IMR-90 (cell line): ENCODE data around the gene ACVR1B. TPM values are rescaled to one million over a fixed set of nuclear protein-coding genes. Genes with fewer than 3 reads are reported as not detected.
A peak's percentile ranks its signal among the peaks of the same experiment; 100 is the strongest.

Source experiments
- ATAC-seq: fragments of 200-7000 bp; cut with Tn5 transposase; 2 replicates; pipeline ENCODE4 v1.9.1; 2020; ENCODE audit warnings: low read depth, mild to moderate bottlenecking, moderate library complexity
- BruUV-seq: library from RNA; stranded (reverse); fragments of 400-500 nt; replicated peaks from 2 replicates; lab custom pipeline; 2021; lab: Mats Ljungman, UMichigan
- CTCF ChIA-PET: fragments of 300-600 bp; formaldehyde crosslinking; extraction: SDS; loops from one replicate; lab custom pipeline; 2021; ENCODE audit warnings: antibody characterized with exemption; lab: Yijun Ruan, JAX
- POLR2A ChIA-PET: fragments of 300-600 bp; sonication (Branson Sonifier 250); formaldehyde crosslinking; loops from one replicate; lab custom pipeline; 2022; ENCODE audit warnings: antibody characterized with exemption; ENCODE audit not compliant: unreplicated experiment; lab: Charles Lee
- DNase-seq: peaks from one replicate; pipeline ENCODE4 v3.0.0; 2013
- H2AFZ ChIP-seq: replicated peaks from 2 replicates; pipeline ENCODE3; 2013; ENCODE audit warnings: low read length, mild to moderate bottlenecking; ENCODE audit not compliant: poor library complexity
- H2AK5ac ChIP-seq: 2 replicates; pipeline ENCODE4 v1.6.1; 2013; ENCODE audit warnings: low read depth, low read length, inconsistent platforms
- H2AK9ac ChIP-seq: replicated peaks from 2 replicates; pipeline ENCODE3; 2013; ENCODE audit warnings: mild to moderate bottlenecking, low read depth, low read length, moderate library complexity; ENCODE audit not compliant: poor library complexity
- H2BK120ac ChIP-seq: 2 replicates; pipeline ENCODE4 v1.6.1; 2013; ENCODE audit warnings: low read depth, low read length, inconsistent platforms
- H2BK15ac ChIP-seq: 3 replicates; pipeline ENCODE4 v1.6.1; 2013; ENCODE audit warnings: low read depth, low read length, inconsistent platforms
- H2BK20ac ChIP-seq: 2 replicates; pipeline ENCODE4 v1.6.1; 2013; ENCODE audit warnings: low read depth, mild to moderate bottlenecking, inconsistent platforms, low read length, moderate library complexity
- H2BK5ac ChIP-seq: 2 replicates; pipeline ENCODE4 v1.6.1; 2013; ENCODE audit warnings: mild to moderate bottlenecking, low read depth, low read length, inconsistent platforms; ENCODE audit not compliant: poor library complexity, severe bottlenecking
- H3K14ac ChIP-seq: replicated peaks from 2 replicates; pipeline ENCODE4 v1.6.1; 2013; ENCODE audit warnings: low read depth, low read length, inconsistent platforms
- H3K18ac ChIP-seq: 2 replicates; pipeline ENCODE4 v1.6.1; 2013; ENCODE audit warnings: low read depth, low read length, control low read depth
- H3K23ac ChIP-seq: 2 replicates; pipeline ENCODE4 v1.6.1; 2013; ENCODE audit warnings: low read depth, low read length, inconsistent platforms
- H3K27ac ChIP-seq: 2 replicates; pipeline ENCODE4 v1.5.1; 2013; ENCODE audit warnings: mild to moderate bottlenecking, control low read depth, low read length; ENCODE audit not compliant: insufficient read depth
- H3K27me3 ChIP-seq: 2 replicates; pipeline ENCODE4 v1.6.1; 2013; ENCODE audit warnings: low read length; ENCODE audit not compliant: control insufficient read depth, insufficient read depth
- H3K36me3 ChIP-seq: 2 replicates; pipeline ENCODE4 v1.6.1; 2013; ENCODE audit warnings: low read length, mixed read lengths; ENCODE audit not compliant: control insufficient read depth, insufficient read depth
- H3K4ac ChIP-seq: 2 replicates; pipeline ENCODE4 v1.6.1; 2013; ENCODE audit warnings: low read depth, low read length, inconsistent platforms
- H3K4me1 ChIP-seq: 2 replicates; pipeline ENCODE4 v1.6.1; 2013; ENCODE audit warnings: low read length, mixed read lengths; ENCODE audit not compliant: control insufficient read depth, insufficient read depth
- H3K4me2 ChIP-seq: 2 replicates; pipeline ENCODE4 v1.6.1; 2013; ENCODE audit warnings: low read depth, mild to moderate bottlenecking, control low read depth, low read length, moderate library complexity
- H3K4me3 ChIP-seq: 2 replicates; pipeline ENCODE4 v1.5.1; 2013; ENCODE audit warnings: low read depth, mild to moderate bottlenecking, control low read depth, low read length, moderate library complexity; ENCODE audit not compliant: insufficient read depth
- H3K56ac ChIP-seq: 2 replicates; pipeline ENCODE4 v1.6.1; 2013; ENCODE audit warnings: low read length, inconsistent platforms; ENCODE audit not compliant: insufficient read depth; ENCODE audit errors: extremely low read depth
- H3K79me1 ChIP-seq, 2 experiments: 2 replicates each; pipeline ENCODE4 v1.6.1; 2013; ENCODE audit warnings: low read length in 2 of 2, inconsistent platforms in 1 of 2, low read depth in 1 of 2
- H3K9ac ChIP-seq: 2 replicates; pipeline ENCODE4 v1.6.1; 2013; ENCODE audit warnings: low read depth, low read length, control low read depth
- H3K9me1 ChIP-seq: 2 replicates; pipeline ENCODE4 v1.6.1; 2013; ENCODE audit warnings: low read length, inconsistent platforms; ENCODE audit not compliant: insufficient read depth
- H3K9me3 ChIP-seq: 2 replicates; pipeline ENCODE4 v1.6.1; 2013; ENCODE audit warnings: low read length; ENCODE audit not compliant: control insufficient read depth, insufficient read depth
- H4K20me1 ChIP-seq: 2 replicates; pipeline ENCODE4 v1.6.1; 2013; ENCODE audit warnings: low read length, inconsistent platforms; ENCODE audit not compliant: insufficient read depth
- H4K5ac ChIP-seq: 2 replicates; pipeline ENCODE4 v1.6.1; 2013; ENCODE audit warnings: mild to moderate bottlenecking, low read depth, low read length, control low read depth
- H4K8ac ChIP-seq, 2 experiments: 2 replicates each; pipeline ENCODE4 v1.6.1; 2013; ENCODE audit warnings: low read depth in 2 of 2, low read length in 2 of 2, control low read depth in 1 of 2, inconsistent platforms in 1 of 2
- H4K91ac ChIP-seq: 2 replicates; pipeline ENCODE4 v1.6.1; 2013; ENCODE audit warnings: low read depth, low read length, inconsistent platforms; ENCODE audit not compliant: insufficient read depth
- CEBPB ChIP-seq: IDR thresholded peaks from 2 replicates; pipeline ENCODE4 v1.6.1; 2012; ENCODE audit warnings: low read depth, low read length, improper control_type of control experiment
- CHD1 ChIP-seq: IDR thresholded peaks from 2 replicates; pipeline ENCODE4 v1.6.1; 2012; ENCODE audit warnings: low read depth, low read length, improper control_type of control experiment
- ELK1 ChIP-seq: fragments of 150-350 bp; IDR thresholded peaks from 2 replicates; pipeline ENCODE4 v1.6.1; 2016; ENCODE audit warnings: low read depth, mild to moderate bottlenecking, low read length, moderate library complexity, borderline replicate concordance
- FOS ChIP-seq: fragments of 150-350 bp; IDR thresholded peaks from 2 replicates; pipeline ENCODE4 v1.6.1; 2016; ENCODE audit warnings: low read depth, low read length
- MAFK ChIP-seq: IDR thresholded peaks from 2 replicates; pipeline ENCODE4 v1.6.1; 2012; ENCODE audit warnings: low read depth, low read length, improper control_type of control experiment
- RCOR1 ChIP-seq: IDR thresholded peaks from 2 replicates; pipeline ENCODE4 v1.6.1; 2012; ENCODE audit warnings: mild to moderate bottlenecking, low read length, improper control_type of control experiment; ENCODE audit not compliant: insufficient replicate concordance
- WGBS, 2 experiments: methylation state at CpG; one replicate each; pipeline versions ENCODE4 v1.1.5 to v1.1.7; 2013; ENCODE audit warnings: missing lambda C conversion rate in 2 of 2; ENCODE audit not compliant: insufficient read length in 1 of 2; ENCODE audit errors: extremely low coverage in 2 of 2; 5-methylcytosine and 5-hydroxymethylcytosine counted together
- dilution Hi-C: fragments of 300-500 bp; cut with HindIII; formaldehyde crosslinking; loops from one replicate; pipeline ENCODE4 v1.14.3; 2018; ENCODE audit warnings: low sequenced_read_pairs; ENCODE audit not compliant: unreplicated experiment
- in situ Hi-C: fragments of 300-500 bp; cut with MboI; formaldehyde crosslinking; loops from 3 replicates; pipeline ENCODE4 v1.14.3; 2019; ENCODE audit warnings: low sequenced_read_pairs, inconsistent platforms, mixed read lengths
- intact Hi-C: fragments of 100-400 bp; cut with micrococcal nuclease; formaldehyde crosslinking; loops from 2 replicates; pipeline ENCODE4 v1.10.0; 2022
- polyA plus RNA-seq, 3 experiments: library from polyadenylated mRNA; depleted of rRNA; stranded (reverse); fragments of >200 nt; gene quantifications; 2 replicates each; pipeline ENCODE4 v1.2.3, GENCODE V29; 2012; ENCODE audit warnings: low replicate concordance in 1 of 3
- total RNA-seq: library from RNA; depleted of rRNA; stranded (reverse); fragments of >200 nt; gene quantifications from 2 replicates; pipeline ENCODE4 v1.2.3, GENCODE V29; 2012
- TF ChIP-seq, protein P1 (sequence below): fragments of 150-350 bp; IDR thresholded peaks from 2 replicates; pipeline ENCODE4 v1.6.1; 2017; ENCODE audit warnings: mild to moderate bottlenecking, antibody characterized with exemption, low read length, low read depth
- TF ChIP-seq, protein P2 (sequence below): conservative IDR thresholded peaks from 2 replicates; pipeline ENCODE4 v1.5.1; 2012; ENCODE audit warnings: mild to moderate bottlenecking, low read depth, low read length, improper control_type of control experiment

The ACVR1B gene
- total and polyA plus RNA-seq, 2 of the 4 experiments (the other 2 are of a cell fraction), result 5.7 to 13.6 TPM

- Histone ChIP-seq H2AFZ (no peak overlapping the region), H3K4me1 (peaks cover 3% of the 10 kb centered on the region), H3K4ac (no peak overlapping the region), H2BK5ac (no peak overlapping the region), H3K4me3 (no peak overlapping the region), H2BK20ac (no peak overlapping the region), H3K18ac (no peak overlapping the region), H3K27ac (no peak overlapping the region), H3K14ac (no peak overlapping the region), H2AK5ac (no peak overlapping the region), H3K79me1 (peaks cover 13 to 74% of the 10 kb centered on the region in 2 experiments; a peak in 3 of 4 replicates), H3K9ac (no peak overlapping the region), H4K91ac (no peak overlapping the region), H2BK120ac (no peak overlapping the region), H3K23ac (no peak overlapping the region), H2AK9ac (no peak overlapping the region), H4K20me1 (peaks cover 38% of the 10 kb centered on the region), H3K9me1 (peaks cover 30% of the 10 kb centered on the region), H2BK15ac (no peak overlapping the region), H3K36me3 (peaks cover 3% of the 10 kb centered on the region; the same call in 1 of the 2 replicates), H3K4me2 (no peak overlapping the region), H3K56ac (no peak overlapping the region), H4K5ac (no peak overlapping the region), H3K9me3 (no peaks in the 10 kb centered on the region), H4K8ac (no peak overlapping the region), H3K27me3 (no peaks in the 10 kb centered on the region)
- intact Hi-C loops (no loop called here), in situ Hi-C loops (no loop called here), dilution Hi-C loops (no loop called here)
- ATAC-seq (no peak), DNase-seq (no peak)
- no TSS peak for BruUV-seq
- WGBS, 2 experiments, result no CpG with 5 or more reads among the region's 3 CpGs
- CTCF ChIA-PET, result no interaction called here
- POLR2A ChIA-PET, result no interaction called here
- TF ChIP-seq CHD1, result no peak
- TF ChIP-seq, protein P1, sequence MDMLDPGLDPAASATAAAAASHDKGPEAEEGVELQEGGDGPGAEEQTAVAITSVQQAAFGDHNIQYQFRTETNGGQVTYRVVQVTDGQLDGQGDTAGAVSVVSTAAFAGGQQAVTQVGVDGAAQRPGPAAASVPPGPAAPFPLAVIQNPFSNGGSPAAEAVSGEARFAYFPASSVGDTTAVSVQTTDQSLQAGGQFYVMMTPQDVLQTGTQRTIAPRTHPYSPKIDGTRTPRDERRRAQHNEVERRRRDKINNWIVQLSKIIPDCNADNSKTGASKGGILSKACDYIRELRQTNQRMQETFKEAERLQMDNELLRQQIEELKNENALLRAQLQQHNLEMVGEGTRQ, result no peak
- no peak for TF ChIP-seq FOS
- TF ChIP-seq MAFK, result peak; percentile 46
- TF ChIP-seq ELK1, result no peak
- TF ChIP-seq, protein P2, sequence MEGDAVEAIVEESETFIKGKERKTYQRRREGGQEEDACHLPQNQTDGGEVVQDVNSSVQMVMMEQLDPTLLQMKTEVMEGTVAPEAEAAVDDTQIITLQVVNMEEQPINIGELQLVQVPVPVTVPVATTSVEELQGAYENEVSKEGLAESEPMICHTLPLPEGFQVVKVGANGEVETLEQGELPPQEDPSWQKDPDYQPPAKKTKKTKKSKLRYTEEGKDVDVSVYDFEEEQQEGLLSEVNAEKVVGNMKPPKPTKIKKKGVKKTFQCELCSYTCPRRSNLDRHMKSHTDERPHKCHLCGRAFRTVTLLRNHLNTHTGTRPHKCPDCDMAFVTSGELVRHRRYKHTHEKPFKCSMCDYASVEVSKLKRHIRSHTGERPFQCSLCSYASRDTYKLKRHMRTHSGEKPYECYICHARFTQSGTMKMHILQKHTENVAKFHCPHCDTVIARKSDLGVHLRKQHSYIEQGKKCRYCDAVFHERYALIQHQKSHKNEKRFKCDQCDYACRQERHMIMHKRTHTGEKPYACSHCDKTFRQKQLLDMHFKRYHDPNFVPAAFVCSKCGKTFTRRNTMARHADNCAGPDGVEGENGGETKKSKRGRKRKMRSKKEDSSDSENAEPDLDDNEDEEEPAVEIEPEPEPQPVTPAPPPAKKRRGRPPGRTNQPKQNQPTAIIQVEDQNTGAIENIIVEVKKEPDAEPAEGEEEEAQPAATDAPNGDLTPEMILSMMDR, result no peak
- no peak for TF ChIP-seq RCOR1
- no peak for TF ChIP-seq CEBPB
Observed at GRCh38 chr12:52041035-52041434, 89.5 kb downstream of the ACVR1B start.
